ENCODE measurements around the gene LTN1.

Gene LTN1

DNA sequence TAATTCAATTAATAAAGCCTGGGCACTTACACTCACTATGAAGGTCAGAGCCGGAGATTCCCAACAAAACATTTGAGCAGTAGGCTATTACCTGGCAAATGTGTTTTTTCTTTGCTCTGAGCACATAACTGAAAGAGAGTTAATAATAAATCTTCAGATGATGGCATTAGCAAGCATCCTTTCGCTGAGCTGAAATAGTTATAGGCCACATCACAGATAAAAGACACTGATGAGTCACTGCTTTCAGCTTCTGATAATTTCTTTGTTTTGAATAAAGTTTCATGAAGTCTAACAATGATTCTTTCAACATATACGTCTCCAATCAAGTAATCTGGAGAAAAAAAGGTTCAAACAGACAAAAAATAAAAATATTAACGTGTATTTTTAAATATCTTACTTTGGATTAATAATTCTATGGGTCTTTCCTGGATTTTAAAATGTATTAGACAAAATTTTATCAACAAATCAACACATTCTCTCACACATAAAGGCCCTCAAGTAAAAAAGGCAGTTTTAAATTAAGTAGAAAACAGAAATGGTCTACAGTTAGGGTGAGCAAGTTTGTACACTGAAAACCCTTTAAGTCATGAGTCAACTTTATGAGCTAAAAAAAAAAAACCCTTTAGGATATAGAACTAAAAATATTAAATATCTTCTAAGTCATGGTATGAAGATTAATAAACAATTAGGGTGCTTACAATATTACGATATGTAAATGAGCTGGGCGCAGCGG lies 33.1 kb downstream of the LTN1 start:
- Histone ChIP-seq H3F3A (ENCODE audit: control insufficient read depth, insufficient read depth) (no peaks in the 10 kb centered on the region), H3K4me3 (ENCODE audit: low read length) (no peak overlapping the region), H3K4me1 (ENCODE audit: control insufficient read depth, low read length) (no peaks in the 10 kb centered on the region), H3K4me2 (ENCODE audit: low read length) (no peak overlapping the region), H3K27me3 (ENCODE audit: control insufficient read depth, low read length) (no peaks in the 10 kb centered on the region), H3K27ac (ENCODE audit: low read depth, low read length) (no peak overlapping the region), H3K9me2 (replicated peaks; ENCODE audit: control insufficient read depth, low read length) (no peaks in the 10 kb centered on the region), H3K36me3 (ENCODE audit: control insufficient read depth, low read length) (peaks cover 72% of the 10 kb centered on the region), H3K79me2 (ENCODE audit: control insufficient read depth, low read length) (no peaks in the 10 kb centered on the region), H3K9me3 (ENCODE audit: control insufficient read depth, insufficient read depth, low read length) (no peaks in the 10 kb centered on the region), H4K20me1 (ENCODE audit: control insufficient read depth, insufficient read depth, low read depth, low read length) (no peaks in the 10 kb centered on the region)
- TF ChIP-seq CTCF (IDR thresholded peaks at IDR 0.05; ENCODE audit: low read depth, low read length, poor library complexity, severe bottlenecking) (no peak), EZH2phosphoT487 (IDR thresholded peaks at IDR 0.05; ENCODE audit: borderline replicate concordance, low read length) (no peak)

- H3K4me2 ChIP-seq (ENCODE audit: low read length), result no peak overlapping the region
- TF ChIP-seq EZH2phosphoT487 (IDR thresholded peaks at IDR 0.05; ENCODE audit: borderline replicate concordance, low read length) (no peak), CTCF (IDR thresholded peaks at IDR 0.05; ENCODE audit: low read depth, low read length, poor library complexity, severe bottlenecking) (no peak)
- no peak overlapping the region for H3K4me3 ChIP-seq (ENCODE audit: low read length)
- no peaks in the 10 kb centered on the region for H3K27me3 ChIP-seq (ENCODE audit: control insufficient read depth, low read length)
- H3K27ac ChIP-seq (ENCODE audit: low read depth, low read length), result no peak overlapping the region
- H4K20me1 ChIP-seq (ENCODE audit: control insufficient read depth, insufficient read depth, low read depth, low read length), result no peaks in the 10 kb centered on the region
- no peaks in the 10 kb centered on the region for H3K4me1 ChIP-seq (ENCODE audit: control insufficient read depth, low read length)
- H3K9me2 ChIP-seq (replicated peaks; ENCODE audit: control insufficient read depth, low read length), result no peaks in the 10 kb centered on the region
- H3F3A ChIP-seq (ENCODE audit: control insufficient read depth, insufficient read depth), result no peaks in the 10 kb centered on the region
- H3K36me3 ChIP-seq (ENCODE audit: control insufficient read depth, low read length), result peaks cover 71% of the 10 kb centered on the region
- H3K79me2 ChIP-seq (ENCODE audit: control insufficient read depth, low read length), result no peaks in the 10 kb centered on the region
- no peaks in the 10 kb centered on the region for H3K9me3 ChIP-seq (ENCODE audit: control insufficient read depth, insufficient read depth, low read length)
These were observed 39.4 kb downstream of the LTN1 start for GRCh38 chr21:28953247-28953646.

GRCh38 chr21:28952686-28953085 lies 40.0 kb downstream of the LTN1 start:
- Histone ChIP-seq H3K79me2 (ENCODE audit: control insufficient read depth, low read length) (no peaks in the 10 kb centered on the region), H3K36me3 (ENCODE audit: control insufficient read depth, low read length) (peaks cover 66% of the 10 kb centered on the region), H3K9me2 (replicated peaks; ENCODE audit: control insufficient read depth, low read length) (no peaks in the 10 kb centered on the region), H3K4me3 (ENCODE audit: low read length) (no peak overlapping the region), H3K27me3 (ENCODE audit: control insufficient read depth, low read length) (no peaks in the 10 kb centered on the region), H3K27ac (ENCODE audit: low read depth, low read length) (no peak overlapping the region), H4K20me1 (ENCODE audit: control insufficient read depth, insufficient read depth, low read depth, low read length) (no peaks in the 10 kb centered on the region), H3F3A (ENCODE audit: control insufficient read depth, insufficient read depth) (no peaks in the 10 kb centered on the region), H3K9me3 (ENCODE audit: control insufficient read depth, insufficient read depth, low read length) (no peaks in the 10 kb centered on the region), H3K4me1 (ENCODE audit: control insufficient read depth, low read length) (no peaks in the 10 kb centered on the region), H3K4me2 (ENCODE audit: low read length) (no peak overlapping the region)
- TF ChIP-seq CTCF (IDR thresholded peaks at IDR 0.05; ENCODE audit: low read depth, low read length, poor library complexity, severe bottlenecking) (no peak), EZH2phosphoT487 (IDR thresholded peaks at IDR 0.05; ENCODE audit: borderline replicate concordance, low read length) (no peak)
